Fibroblast of pulmonary artery (primary cell): ENCODE data around the gene COL25A1.

Experiments
- DNase-seq: peaks from one replicate; pipeline ENCODE4 v3.0.0-alpha.2; 2010; ENCODE audit warnings: low read depth
- H3K4me3 ChIP-seq: replicated peaks from 2 replicates; pipeline ENCODE4 v1.5.1; 2011; ENCODE audit warnings: low read depth, mild to moderate bottlenecking, control low read depth, low read length, moderate library complexity
- TF ChIP-seq, protein P1 (sequence below): IDR thresholded peaks from 2 replicates; pipeline ENCODE4 v1.5.1; 2011; ENCODE audit warnings: mild to moderate bottlenecking, control low read depth, low read length, inconsistent platforms; ENCODE audit errors: missing control alignments

The COL25A1 gene

GRCh38 chr4:109302361-109303139 is at the start of gene COL25A1:
COL25A1 (minus strand) TSS chr4:109302658.
- peak within 1 kb of the TSS; percentile 49 for H3K4me3 ChIP-seq
- TF ChIP-seq, protein P1, sequence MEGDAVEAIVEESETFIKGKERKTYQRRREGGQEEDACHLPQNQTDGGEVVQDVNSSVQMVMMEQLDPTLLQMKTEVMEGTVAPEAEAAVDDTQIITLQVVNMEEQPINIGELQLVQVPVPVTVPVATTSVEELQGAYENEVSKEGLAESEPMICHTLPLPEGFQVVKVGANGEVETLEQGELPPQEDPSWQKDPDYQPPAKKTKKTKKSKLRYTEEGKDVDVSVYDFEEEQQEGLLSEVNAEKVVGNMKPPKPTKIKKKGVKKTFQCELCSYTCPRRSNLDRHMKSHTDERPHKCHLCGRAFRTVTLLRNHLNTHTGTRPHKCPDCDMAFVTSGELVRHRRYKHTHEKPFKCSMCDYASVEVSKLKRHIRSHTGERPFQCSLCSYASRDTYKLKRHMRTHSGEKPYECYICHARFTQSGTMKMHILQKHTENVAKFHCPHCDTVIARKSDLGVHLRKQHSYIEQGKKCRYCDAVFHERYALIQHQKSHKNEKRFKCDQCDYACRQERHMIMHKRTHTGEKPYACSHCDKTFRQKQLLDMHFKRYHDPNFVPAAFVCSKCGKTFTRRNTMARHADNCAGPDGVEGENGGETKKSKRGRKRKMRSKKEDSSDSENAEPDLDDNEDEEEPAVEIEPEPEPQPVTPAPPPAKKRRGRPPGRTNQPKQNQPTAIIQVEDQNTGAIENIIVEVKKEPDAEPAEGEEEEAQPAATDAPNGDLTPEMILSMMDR: no peak
- DNase-seq: peak; percentile 22

DNA sequence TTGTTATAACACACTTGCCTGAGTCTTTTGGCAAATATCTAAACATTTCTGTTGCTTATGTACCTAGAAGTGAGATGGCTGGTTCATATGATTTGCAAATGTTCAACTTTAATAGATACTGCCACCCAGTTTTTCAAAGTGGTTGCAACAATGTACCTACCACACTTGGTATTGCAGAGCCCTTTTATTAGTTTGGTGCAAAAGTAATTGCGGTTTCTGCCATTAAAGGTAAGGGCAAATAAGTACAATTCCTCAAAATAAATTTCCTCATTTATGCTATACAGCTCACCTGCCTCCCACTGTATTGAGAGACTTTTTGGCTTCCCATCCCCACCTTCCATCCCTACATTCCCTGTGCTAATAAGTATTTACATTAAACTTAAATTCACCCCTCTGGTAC is 47.7 kb upstream of the COL25A1 start:
- TF ChIP-seq, protein P1: no peak
- no peak overlapping the region for H3K4me3 ChIP-seq
- DNase-seq: no peak

DNA sequence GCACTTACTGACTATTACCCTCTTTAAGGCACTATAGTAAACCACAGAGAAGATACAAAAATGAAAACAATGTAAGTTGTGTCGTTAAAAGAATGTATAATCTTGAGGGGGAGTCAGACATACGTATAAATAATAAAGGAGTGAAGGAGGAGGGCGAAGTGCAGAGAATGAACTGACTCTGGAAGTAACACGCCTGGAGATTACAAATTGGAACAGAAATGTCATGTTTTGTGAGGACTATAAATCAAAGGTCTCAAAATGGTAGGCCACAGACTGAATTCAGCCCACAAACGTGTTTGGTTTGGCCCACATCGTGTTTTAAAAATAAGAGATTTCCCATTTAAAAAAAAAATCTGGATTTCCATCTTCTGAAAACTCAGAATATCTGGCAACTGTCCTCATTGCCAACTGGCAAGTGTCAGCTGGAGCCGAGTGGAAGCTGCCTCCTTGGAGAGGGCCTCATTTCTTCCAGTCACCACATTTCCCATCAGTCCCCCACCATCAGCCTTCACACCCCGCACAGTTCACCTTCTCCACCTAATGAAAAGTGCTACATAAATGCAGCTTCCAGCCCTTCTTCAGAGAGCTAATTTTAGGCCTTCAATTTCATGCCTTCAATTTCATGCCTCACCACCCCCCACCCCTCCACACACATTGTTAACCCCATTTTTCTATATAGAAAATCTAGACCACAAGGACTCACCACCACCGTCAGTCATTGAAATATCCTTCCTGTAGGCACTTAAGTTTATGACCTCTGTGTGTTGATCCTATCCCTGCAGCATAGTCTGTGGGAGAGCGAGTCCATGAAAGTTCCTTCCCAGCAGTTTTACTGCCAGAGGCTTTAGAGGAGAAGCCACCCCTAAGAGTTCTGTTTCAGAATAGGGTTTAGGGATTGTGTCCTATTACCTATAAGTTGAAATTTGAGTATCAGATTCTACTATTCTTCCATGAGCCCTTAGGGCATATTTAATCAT is 32.0 kb upstream of the COL25A1 start:
- H3K4me3 ChIP-seq: no peak overlapping the region
- DNase-seq: peak; percentile 2
- TF ChIP-seq, protein P1: no peak

GRCh38 chr4:109332926-109333464 is 30.5 kb upstream of the COL25A1 start:
- TF ChIP-seq, protein P1: peak; percentile 28
- DNase-seq: peak; percentile 2
- no peak overlapping the region for H3K4me3 ChIP-seq

DNA sequence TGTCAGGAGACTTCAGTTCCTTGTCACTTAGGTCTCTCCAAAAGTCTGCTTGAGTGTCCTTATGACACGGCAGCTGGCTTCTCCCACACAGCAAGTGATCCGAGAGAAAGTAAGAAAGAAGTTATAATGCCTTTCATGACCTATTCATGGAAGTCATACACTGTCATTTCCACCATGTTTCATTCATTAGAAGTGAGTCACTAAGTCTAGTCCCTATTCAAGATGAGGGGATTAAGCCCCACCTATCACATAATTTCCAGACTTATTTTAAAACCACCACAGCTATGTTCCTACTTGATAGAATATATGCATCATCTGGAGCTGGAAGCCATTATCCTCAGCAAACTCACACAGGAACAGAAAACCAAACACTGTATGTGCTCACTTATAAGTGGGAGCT is 25.2 kb upstream of the COL25A1 start:
- DNase-seq: no peak
- TF ChIP-seq, protein P1: no peak
- H3K4me3 ChIP-seq: no peak overlapping the region

- no peak for DNase-seq
- no peak overlapping the region for H3K4me3 ChIP-seq
- TF ChIP-seq, protein P1: no peak
These were observed 23.2 kb upstream of the COL25A1 start for GRCh38 chr4:109325698-109326097.
